ENCODE results near the gene HBG1.
"Not testable (repeated sequence)": the region's sequence is repeated elsewhere in the genome, so short reads cannot be mapped to it uniquely, and the experiment has no call there.

HBG1 gene

DNA sequence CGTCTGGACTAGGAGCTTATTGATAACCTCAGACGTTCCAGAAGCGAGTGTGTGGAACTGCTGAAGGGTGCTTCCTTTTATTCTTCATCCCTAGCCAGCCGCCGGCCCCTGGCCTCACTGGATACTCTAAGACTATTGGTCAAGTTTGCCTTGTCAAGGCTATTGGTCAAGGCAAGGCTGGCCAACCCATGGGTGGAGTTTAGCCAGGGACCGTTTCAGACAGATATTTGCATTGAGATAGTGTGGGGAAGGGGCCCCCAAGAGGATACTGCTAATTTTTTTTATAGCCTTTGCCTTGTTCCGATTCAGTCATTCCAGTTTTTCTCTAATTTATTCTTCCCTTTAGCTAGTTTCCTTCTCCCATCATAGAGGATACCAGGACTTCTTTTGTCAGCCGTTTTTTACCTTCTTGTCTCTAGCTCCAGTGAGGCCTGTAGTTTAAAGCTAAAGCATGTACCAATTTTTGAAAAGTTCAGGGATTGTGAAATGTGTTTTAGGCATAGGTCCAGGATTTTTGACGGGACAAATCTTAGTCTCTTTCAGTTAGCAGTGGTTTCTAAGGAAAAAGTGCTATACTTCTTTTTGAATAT, at the start of gene HBG1:
Gene HBG1 (minus strand): TSS at position 51 of the 590 bp plus-strand sequence. CDS start 53 bp downstream, outside the sequence.
- not testable (repeated sequence) for DNase-seq

DNA sequence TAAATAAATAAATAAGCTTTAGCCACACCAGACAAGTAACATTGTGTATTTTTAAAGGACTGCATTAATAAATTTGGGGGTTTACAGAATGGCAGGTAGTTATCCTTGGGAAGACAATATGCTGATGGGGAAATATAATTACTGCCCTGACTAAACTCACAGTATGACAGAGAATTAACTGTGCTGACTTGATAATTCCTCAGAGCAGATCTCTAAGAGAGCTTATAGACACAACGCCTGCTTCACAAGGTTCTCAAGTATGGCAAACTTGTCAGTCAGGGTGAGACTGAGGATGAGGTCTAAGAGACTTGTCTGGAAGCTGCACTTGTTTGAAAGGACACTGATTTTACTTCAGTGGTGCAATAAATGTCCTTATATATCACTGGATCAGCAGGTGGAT, 48.8 kb upstream of the HBG1 start:
- no peak for DNase-seq

DNA sequence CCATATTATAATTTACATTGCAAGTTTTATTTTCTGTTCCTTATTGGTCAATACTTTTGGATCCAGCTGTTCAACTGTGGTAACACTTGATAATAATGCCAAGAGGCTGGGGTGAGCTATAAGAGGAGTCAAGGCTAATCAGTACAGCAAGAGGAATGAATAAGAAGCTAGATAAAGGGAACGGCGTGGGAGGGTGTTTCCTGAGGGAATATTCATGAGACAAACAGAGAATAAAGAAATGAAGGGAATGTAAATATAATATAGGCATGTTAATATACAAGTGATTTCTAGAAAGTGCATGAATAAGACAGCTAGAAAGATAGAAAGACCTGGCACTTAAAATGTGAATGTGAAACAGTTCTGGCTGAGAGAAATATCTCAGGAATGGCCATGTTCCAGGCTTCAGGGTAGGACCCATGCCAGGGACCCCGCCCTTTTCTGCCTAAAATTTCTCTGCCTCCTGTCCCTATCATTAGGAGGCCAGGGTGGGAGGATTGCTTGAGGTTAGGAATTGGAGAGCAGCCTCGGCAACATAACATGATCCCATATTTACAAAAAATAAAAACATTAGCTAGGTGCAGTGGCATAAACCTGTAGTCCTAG, 48.2 kb upstream of the HBG1 start:
- DNase-seq: no peak

DNA sequence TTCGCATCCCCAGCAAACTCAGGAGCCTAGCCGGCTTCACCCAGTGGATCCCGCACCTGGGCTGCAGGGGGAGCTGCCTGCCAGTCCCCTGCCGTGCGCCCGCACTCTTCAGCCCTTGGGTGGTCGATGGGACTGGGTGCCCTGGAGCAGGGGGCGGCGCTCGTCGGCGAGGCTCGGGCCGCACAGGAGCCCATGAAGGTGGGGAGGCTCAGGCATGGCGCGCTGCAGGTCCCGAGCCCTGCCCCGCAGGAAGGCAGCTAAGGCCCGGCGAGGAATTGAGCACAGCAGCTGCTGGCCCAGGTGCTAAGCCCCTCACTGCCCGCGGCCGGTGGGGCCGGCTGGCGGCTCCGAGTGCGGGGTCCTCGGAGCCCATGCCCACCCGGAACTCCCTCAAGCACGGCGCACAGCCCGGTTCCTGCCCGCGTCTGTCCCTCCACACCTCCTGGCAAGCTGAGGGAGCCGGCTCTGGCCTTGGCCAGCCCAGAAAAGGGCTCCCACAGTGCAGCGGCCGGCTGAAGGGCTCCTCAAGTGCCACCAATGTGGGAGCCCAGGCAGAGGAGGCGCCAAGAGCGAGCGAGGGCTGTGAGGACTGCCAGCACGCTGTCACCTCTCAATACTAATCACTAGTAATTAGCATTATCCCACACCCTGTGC, 44.8 kb upstream of the HBG1 start:
- DNase-seq: not testable (repeated sequence)

DNA sequence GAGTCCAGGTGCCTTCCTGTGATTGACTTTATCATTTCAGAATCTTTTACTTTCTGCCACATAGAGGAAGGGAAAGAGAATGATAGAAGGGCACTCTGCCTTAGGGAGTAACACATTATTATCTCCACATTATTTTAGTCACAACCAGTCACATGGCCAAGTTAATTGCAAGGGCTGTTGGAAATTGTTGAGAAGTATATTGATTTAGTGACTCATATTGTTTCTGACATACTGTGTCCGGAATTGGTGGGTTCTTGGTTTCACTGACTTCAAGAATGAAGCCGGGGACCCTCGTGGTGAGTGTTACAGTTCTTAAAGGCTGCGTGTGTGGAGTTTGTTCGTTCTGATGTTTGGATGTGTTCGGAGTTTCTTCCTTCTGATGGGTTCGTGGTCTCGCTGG, 43.4 kb upstream of the HBG1 start:
- DNase-seq: no peak

DNA sequence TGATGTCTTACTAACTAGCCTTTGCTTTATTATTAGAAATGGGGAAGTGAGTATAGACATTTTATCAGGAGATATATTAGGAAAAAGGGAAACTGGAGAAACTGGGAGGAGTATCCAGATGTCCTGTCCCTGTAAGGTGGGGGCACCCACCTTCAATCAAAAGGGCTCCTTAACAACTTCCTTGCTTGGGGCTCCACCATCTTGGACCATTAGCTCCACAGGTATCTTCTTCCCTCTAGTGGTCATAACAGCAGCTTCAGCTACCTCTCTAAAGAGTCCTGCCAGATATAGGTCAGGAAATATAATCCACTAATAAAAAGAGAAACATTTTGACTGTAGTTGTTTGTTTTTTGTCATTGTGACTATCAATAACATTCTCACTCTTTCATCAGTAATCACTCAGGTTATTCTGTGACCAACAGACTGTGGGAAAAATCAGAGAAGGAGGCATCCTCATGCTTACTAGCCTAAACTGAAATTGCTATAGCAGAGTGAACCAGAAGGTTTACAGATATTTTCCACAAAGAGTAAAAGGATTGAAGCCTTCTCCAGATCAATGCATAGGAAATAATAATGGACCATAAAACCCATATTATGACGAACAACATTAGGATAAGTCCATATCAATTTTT, 41.7 kb upstream of the HBG1 start:
- DNase-seq: no peak

DNA sequence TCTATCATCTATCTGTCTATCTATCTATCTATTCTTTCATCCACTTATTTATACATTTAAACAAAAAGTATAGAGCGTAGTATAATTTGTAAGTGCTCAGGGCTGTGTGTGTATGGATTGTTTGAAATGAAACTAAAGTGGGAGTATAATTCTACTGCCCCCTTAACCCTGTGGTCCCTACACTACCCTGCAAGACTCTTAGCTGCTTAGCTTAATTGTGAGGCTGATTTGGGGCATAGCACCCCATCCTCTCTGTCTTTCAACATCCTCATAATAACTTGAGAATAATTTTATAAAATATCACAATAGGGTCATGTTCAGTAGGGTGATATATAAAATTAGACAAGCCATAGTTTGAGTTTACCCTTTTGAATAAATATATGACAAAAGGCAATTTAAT, 40.4 kb upstream of the HBG1 start:
- no peak for DNase-seq

DNA sequence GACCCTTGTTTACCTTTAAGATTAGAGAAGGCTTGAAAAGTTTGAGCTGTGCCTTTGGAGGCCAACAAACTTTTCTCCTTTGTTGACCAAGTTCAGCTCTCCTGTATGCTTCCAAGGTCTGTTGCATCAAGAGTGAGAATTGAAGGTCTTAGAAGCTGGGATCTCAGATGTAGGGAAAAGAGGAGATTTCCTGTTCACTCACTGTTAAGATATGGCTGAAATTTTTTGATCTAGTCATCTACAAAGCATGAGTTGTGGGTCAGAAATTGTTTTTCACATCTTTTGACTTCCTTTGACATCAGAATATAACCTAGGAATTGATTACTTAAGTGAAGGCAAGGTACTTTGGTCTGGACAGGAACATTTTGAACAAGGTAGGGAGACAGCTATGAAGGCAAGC, 40.0 kb upstream of the HBG1 start:
- no peak for DNase-seq

DNA sequence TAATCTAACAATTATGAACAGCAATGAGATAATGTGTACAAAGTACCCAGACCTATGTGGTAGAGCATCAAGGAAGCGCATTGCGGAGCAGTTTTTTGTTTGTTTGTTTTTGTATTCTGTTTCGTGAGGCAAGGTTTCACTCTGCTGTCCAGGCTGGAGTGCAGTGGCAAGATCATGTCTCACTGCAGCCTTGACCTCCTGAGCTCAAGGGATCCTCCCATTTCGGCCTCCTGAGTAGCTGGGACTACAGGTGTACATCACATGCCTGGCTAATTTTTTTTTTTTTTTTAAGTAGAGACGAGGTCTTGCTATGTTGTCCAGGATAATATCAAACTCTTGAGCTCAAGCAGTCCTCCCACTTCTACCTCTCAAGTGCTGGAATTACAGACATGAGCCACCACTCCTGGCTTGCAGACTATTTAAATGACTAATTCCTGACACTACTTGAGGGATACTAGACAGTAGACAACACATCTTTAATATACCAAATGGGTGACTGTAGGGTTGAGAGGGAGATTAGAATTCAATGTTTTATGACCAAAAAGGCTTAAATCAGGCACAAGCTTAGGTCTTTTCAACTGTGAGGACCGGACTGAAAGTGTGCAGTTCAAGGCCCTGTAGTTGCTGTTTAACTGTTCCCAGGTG, 39.4 kb upstream of the HBG1 start:
- DNase-seq: no peak

DNA sequence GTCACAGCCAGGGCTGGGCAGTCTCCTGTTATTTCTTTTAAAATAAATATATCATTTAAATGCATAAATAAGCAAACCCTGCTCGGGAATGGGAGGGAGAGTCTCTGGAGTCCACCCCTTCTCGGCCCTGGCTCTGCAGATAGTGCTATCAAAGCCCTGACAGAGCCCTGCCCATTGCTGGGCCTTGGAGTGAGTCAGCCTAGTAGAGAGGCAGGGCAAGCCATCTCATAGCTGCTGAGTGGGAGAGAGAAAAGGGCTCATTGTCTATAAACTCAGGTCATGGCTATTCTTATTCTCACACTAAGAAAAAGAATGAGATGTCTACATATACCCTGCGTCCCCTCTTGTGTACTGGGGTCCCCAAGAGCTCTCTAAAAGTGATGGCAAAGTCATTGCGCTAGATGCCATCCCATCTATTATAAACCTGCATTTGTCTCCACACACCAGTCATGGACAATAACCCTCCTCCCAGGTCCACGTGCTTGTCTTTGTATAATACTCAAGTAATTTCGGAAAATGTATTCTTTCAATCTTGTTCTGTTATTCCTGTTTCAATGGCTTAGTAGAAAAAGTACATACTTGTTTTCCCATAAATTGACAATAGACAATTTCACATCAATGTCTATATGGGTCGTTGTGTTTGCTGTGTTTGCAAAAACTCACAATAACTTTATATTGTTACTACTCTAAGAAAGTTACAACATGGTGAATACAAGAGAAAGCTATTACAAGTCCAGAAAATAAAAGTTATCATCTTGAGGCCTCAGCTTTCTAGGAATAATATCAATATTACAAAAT, 38.6 kb upstream of the HBG1 start:
- DNase-seq: no peak

DNA sequence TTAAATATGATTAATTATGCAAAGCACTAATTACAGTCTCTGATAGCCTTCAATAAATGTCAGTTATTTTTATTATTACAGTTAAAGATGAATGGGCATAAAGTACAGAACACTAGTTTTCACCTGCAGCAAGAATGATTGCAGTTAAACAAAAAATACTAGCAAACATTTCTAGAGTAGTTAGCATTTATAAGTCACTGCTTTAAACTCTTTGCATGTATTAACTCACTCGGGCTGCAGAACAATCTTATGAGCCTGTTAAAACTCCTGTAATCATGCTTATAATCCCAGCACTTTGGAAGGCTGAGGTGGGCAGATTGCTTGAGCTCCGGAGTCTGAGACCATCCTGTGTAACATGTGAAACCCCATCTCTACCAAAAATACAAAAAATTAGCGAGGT, 37.2 kb upstream of the HBG1 start:
- DNase-seq: no peak

DNA sequence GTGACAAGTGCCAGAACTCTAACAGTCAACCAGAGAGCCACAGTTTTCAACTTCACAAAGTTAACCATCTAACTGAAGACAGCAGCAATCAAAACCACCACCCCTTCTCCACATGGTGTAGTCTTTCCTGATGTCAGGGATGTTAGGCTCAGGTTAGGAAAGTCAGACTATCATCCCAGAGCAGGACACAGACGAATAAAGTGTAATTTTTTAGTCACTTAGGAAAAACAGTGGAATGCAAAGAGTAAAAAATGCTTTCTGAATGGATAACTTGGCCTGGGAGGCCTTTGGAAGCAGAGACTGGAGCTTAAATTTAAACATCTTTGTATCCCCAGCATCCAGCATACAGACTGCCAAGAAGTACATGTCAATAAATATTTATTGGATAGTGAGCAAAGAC, 36.7 kb upstream of the HBG1 start:
- no peak for DNase-seq

DNA sequence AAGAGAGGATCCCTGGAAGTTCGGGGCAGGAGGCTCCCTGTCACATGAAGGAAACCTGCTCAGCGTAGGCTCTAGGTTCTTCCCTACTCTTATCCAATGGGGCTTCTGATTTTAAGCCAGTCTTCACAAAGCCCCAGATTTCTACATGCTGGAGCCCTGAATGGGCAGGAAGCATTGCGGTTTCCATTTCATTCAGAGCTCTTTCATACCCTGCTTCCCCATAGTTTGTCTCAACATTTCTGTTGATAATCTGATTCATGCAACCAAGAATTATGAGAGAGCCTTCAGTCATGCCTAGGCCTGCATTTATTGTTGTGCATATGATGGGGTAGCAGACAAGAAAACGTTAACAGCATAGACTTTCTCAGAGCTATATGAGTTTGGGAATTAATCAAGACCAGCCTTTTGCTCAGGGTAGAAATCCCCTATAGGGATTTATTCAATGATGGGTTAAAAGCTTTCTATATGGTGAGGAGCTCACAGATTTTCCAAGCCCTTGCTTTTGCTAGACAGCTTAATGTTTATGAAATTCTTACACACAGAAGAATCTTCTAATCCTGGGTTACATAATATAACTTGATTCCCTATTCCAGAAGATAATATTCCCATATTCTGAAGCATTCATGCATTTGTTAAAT, 36.2 kb upstream of the HBG1 start:
- DNase-seq: no peak

DNA sequence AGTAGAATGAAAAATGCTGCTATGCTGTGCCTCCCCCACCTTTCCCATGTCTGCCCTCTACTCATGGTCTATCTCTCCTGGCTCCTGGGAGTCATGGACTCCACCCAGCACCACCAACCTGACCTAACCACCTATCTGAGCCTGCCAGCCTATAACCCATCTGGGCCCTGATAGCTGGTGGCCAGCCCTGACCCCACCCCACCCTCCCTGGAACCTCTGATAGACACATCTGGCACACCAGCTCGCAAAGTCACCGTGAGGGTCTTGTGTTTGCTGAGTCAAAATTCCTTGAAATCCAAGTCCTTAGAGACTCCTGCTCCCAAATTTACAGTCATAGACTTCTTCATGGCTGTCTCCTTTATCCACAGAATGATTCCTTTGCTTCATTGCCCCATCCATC, 35.0 kb upstream of the HBG1 start:
- DNase-seq: no peak

DNA sequence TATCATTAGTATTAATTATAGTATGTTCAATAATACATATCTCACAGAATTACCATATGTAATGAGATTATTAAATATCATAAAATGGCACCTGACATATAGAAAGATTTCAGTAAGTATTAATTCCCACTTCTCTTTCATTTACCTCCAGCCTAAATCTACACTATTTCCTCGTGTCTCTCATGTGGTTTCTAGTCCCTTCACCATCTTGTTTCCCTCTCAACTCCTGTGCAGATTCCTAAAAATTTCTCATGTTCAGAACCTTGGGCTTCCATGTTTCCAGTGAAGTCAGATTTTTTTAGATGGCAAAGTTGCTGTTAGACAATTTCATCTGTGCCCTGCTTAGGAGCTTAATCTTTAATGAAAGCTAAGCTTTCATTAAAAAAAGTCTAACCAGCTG, 34.2 kb upstream of the HBG1 start:
- no peak for DNase-seq

DNA sequence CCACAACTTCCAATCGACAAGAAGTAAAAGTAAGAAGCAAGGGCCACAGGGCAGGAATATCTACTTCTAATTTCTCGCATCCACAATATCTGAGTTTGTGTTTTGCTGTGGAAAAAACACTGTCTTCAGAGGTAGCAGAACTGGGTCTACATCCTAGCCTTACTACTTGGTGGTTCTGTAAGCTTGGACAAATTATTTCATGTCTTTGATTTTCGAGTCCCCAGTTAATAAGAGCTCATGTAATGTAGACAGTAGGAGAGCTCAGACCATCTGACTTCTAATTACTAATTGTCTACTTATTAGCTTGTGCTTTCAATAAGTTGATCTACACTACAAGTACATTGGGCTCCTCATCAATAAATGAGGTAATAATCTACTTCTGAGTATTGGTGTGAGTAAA, 33.4 kb upstream of the HBG1 start:
- DNase-seq: no peak

DNA sequence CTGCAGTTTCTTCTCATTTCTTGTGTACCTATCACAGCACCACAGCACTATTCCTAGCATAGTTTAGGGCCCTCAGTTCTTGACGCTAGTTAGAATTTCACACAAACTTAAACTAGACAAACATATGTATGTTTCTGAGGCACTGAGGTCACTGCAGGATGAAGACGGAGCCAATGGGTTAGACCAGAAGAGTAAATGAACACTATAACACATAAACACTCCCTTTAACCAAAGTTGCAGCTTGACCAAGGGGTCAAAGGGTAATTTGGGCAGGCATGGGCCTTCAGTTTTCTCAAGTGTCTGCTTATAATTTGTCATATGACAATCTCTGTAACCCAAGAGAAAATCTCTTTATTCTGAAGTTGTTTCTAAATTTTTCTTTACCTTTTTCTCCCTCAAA, 33.0 kb upstream of the HBG1 start:
- no peak for DNase-seq

DNA sequence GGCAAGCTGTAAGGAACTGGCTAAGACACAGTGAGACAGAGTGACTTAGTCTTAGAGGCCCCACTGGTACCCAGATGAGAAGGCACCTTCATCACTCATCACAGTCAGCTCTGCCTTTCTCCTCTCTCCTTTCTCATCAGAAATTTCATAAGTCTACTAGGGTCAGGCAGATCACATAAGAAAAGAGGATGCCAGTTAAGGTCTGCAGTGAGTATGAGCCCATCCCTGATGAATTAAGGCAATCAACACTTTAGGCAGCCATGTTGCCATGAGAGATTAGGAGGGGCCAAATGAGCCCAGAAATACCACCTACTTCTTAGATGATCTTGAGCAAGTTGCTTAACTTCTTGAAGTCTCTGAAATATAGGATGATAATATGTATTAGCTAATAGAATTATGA, 31.9 kb upstream of the HBG1 start:
- DNase-seq: no peak

DNA sequence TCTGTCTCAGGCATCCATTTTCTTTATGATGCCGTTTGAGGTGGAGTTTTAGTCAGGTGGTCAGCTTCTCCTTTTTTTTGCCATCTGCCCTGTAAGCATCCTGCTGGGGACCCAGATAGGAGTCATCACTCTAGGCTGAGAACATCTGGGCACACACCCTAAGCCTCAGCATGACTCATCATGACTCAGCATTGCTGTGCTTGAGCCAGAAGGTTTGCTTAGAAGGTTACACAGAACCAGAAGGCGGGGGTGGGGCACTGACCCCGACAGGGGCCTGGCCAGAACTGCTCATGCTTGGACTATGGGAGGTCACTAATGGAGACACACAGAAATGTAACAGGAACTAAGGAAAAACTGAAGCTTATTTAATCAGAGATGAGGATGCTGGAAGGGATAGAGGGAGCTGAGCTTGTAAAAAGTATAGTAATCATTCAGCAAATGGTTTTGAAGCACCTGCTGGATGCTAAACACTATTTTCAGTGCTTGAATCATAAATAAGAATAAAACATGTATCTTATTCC, 31.0 kb upstream of the HBG1 start:
- DNase-seq: no peak

DNA sequence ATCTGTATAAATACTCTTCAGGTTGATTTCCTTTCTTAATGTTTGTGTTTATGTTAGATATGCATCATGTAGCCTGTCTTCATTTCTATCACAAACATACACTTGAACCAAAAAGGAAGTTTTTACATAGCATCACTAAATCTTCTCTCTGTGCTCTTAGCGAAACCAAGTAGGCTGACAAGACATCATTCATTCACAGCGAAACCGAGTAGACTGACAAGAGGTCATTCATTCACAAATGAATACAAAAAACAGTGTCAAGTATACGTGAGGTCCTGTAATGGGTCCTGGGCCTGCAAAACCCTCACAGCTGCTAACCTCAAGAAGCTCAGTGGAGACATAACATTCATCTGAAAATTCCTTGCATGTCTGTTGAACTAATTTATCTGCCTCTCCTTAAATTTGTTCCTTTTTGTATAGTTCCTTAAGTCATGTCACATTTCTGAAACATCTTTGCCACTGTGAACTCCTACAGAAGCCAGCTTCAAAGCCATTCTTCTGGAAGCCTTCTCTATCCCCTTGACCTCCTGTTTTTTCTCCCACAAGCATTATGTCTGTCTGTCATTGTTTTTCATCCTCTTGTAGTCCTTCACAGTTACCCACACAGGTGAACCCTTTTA, 29.9 kb upstream of the HBG1 start:
- no peak for DNase-seq

DNA sequence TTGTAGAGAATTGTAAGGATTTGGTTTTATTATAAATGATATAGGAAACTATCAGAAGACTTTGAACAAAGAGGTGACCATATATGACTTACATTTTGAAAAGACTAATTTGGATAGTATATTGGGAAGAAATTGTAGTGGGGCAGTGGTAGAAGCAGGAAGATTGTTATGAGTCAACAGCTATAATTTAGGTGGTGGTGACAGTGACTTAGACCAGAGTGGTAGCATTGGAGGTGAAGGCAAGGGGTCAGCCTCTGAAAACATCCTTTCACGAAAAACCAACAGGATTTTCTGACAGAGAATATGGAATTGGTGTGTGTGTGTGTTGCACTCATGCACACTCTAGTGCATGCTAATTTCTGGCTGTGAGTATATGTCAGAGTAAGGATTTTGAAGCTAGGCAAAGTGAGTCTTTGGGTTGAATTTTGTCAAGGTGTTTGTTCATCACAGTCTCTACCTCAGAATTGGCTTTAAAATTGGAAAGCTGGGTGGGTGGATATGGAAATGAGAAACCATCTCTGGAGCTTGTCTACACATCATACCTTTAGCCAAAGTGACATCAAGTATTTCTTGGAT, 28.2 kb upstream of the HBG1 start:
- no peak for DNase-seq
